ENCODE data around the gene GPC6.

GPC6 gene

GRCh38 chr13:93762708-93763426, 536.3 kb downstream of the GPC6 start:
- in situ Hi-C loops (cut with HindIII; ENCODE audit: low pct_ligation_motif_present, low sequenced_read_pairs), result no loop called here
- Histone ChIP-seq H3K27ac (no peak overlapping the region), H3K27me3 (replicated peaks) (no peaks in the 10 kb centered on the region)

DNA sequence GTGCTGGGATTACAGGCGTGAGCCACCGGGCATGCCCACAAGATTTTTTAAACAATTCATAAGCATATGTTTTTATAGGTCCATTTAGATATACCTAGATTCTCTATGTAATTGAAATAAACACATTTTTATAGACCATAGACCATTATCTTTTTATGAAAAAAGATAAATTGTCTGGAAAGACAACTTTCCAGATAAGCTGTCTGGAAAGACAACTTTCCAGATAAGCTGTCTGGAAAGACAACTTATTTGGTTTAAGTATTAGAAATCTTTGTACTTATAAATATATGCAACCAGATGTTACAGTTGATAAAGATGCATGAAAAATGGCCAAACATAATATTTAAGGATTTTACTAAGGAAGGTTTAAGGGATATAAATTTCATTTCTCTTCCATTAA, 538.5 kb downstream of the GPC6 start:
- in situ Hi-C loops (cut with HindIII; ENCODE audit: low pct_ligation_motif_present, low sequenced_read_pairs), result no loop called here
- Histone ChIP-seq H3K27me3 (replicated peaks) (no peaks in the 10 kb centered on the region), H3K36me3 (replicated peaks) (no peaks in the 10 kb centered on the region), H3K27ac (peak overlapping the region; percentile 44), H3K4me3 (ENCODE audit: low read depth, low read length) (no peak overlapping the region)
- DNase-seq, result no peak
- no peak for TF ChIP-seq CTCF (IDR thresholded peaks at IDR 0.05; ENCODE audit: low read depth, low read length, missing control alignments)

More at GRCh38 chr13:93762708-93763426, 536.3 kb downstream of the GPC6 start:
- TF ChIP-seq CTCF (IDR thresholded peaks at IDR 0.05; ENCODE audit: low read depth, low read length, missing control alignments), result no peak
- Histone ChIP-seq H3K36me3 (replicated peaks) (no peaks in the 10 kb centered on the region), H3K4me3 (ENCODE audit: low read depth, low read length) (no peak overlapping the region)
- no peak for DNase-seq

DNA sequence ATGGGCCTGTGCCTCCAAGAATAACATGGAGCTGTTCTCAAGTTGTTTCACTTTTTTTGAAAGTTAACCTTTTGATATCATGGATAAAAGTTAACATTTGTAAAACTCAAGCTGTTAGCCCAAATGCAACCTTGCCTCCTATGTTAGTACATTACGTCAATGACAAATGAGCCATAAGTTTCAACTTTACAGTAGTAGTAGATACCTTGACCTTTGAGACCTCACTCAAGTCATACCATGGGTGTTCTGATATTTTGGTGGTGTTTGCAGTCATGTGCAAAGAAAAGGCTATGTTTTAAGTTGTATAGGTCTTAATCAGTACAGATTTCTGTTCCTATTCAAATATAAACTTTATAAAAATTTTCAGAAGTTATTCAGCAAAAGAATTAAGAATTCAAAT, 539.2 kb downstream of the GPC6 start:
- H3K27ac ChIP-seq, result no peak overlapping the region
- H3K4me3 ChIP-seq (ENCODE audit: low read depth, low read length), result no peak overlapping the region
- no peak for TF ChIP-seq CTCF (IDR thresholded peaks at IDR 0.05; ENCODE audit: low read depth, low read length, missing control alignments)
- no peaks in the 10 kb centered on the region for H3K27me3 ChIP-seq (replicated peaks)
- no peaks in the 10 kb centered on the region for H3K36me3 ChIP-seq (replicated peaks)
- in situ Hi-C loops (cut with HindIII; ENCODE audit: low pct_ligation_motif_present, low sequenced_read_pairs), result no loop called here
- no peak for DNase-seq

DNA sequence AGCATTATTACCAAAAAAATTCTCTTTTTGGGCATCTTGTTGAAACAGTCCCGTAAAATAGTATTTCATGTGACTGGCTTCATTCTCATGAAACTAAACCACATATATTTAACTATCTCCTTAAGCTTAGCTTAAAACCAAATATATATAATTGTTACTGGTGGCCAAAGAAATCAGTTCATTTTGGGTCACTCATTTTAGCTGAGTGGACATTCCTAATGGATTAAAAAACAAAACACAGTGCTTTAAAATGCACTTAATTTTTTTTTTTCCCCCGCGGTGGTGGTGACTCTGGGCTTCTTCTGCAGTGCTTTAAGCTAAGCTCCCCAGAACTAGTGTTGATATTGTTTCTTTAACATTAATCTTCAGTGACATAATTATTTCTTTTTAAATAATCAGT, 540.1 kb downstream of the GPC6 start:
- in situ Hi-C loops (cut with HindIII; ENCODE audit: low pct_ligation_motif_present, low sequenced_read_pairs), result no loop called here
- Histone ChIP-seq H3K27me3 (replicated peaks) (no peaks in the 10 kb centered on the region), H3K4me3 (ENCODE audit: low read depth, low read length) (no peak overlapping the region), H3K27ac (peak overlapping the region; percentile 32), H3K36me3 (replicated peaks) (no peaks in the 10 kb centered on the region)
- no peak for DNase-seq
- no peak for TF ChIP-seq CTCF (IDR thresholded peaks at IDR 0.05; ENCODE audit: low read depth, low read length, missing control alignments)

DNA sequence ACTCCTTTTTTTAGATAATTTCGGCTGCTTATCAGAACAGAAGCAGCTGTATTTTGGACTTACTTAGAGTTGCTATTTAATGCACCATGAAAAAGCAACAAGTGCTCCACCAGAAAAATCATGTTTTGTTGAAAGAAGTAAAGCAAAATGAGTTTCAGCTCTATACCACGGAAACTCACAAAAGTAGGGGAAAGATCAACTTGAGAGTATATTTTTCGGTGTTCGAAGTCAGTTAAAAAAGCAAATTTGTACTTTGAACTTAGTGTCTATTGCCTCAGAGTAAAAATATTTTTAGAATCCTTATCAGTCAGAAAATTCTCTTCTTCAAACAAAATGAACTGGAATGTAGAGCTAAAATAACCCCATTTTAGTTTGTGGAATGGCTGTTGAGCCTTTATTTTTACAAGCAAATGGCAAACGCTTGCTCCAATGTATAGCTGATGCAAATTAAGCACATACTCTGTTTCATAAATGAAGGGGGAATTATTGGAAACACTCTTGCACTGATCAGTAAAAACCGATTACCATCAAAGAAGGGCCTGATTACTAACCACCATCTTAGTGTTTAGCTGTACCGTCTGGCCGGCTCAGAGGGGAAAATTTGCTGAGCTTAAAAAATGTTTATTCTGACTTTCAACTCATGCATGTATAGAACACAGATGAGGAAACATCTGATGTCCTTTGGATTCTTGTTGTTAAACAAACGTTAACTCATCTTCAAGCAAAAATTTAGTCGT, 540.7 kb downstream of the GPC6 start:
- no peak for DNase-seq
- Histone ChIP-seq H3K36me3 (replicated peaks) (no peaks in the 10 kb centered on the region), H3K4me3 (ENCODE audit: low read depth, low read length) (no peak overlapping the region), H3K27ac (peak overlapping the region; percentile 32), H3K27me3 (replicated peaks) (no peaks in the 10 kb centered on the region)
- no peak for TF ChIP-seq CTCF (IDR thresholded peaks at IDR 0.05; ENCODE audit: low read depth, low read length, missing control alignments)
- in situ Hi-C loops (cut with HindIII; ENCODE audit: low pct_ligation_motif_present, low sequenced_read_pairs), result no loop called here

Measured in brain microvascular endothelial cell (primary cell).